ENCODE data around the gene POMZP3. TPM values are rescaled to one million over a fixed set of nuclear protein-coding genes. Genes with fewer than 3 reads are reported as not detected.
A peak's percentile ranks its signal among the peaks of the same experiment; 100 is the strongest.
"Not testable (repeated sequence)": the region's sequence is repeated elsewhere in the genome, so short reads cannot be mapped to it uniquely, and the experiment has no call there.

Gene POMZP3
- total RNA-seq: 10.9 and 11.9 TPM in 2 replicates
- long read RNA-seq, partial matches to known transcripts: 1 of 4 reads
- long read RNA-seq, other reads (novel, unspliced or antisense): 3 of 4 reads

GRCh38 chr7:76626989-76627642 is at the start of gene POMZP3:
Gene POMZP3 (minus strand): TSS chr7:76627279. CDS start chr7:76626064, 1,215 bp downstream.
- not testable (repeated sequence) for DNase-seq (ENCODE audit: low spot score, unreplicated experiment); H3K27me3 Mint-ChIP-seq; H3K4me1 Mint-ChIP-seq (ENCODE audit: low read depth); H3K9me3 Mint-ChIP-seq (ENCODE audit: low read depth); H3K36me3 Mint-ChIP-seq (ENCODE audit: insufficient read depth)
- Mint-ChIP-seq H3K4me3 (ENCODE audit: low read depth) (peak within 1 kb of the TSS; percentile 90), H3K27ac (peak within 1 kb of the TSS; percentile 99)

- not testable (repeated sequence) for H3K27me3 Mint-ChIP-seq
These were observed 48.7 kb upstream of the POMZP3 start for GRCh38 chr7:76675783-76676182.

GRCh38 chr7:76673346-76673745 is 46.3 kb upstream of the POMZP3 start:
- H3K9me3 Mint-ChIP-seq (ENCODE audit: low read depth); H3K4me3 Mint-ChIP-seq (ENCODE audit: low read depth); H3K27ac Mint-ChIP-seq; H3K36me3 Mint-ChIP-seq (ENCODE audit: insufficient read depth); H3K27me3 Mint-ChIP-seq; DNase-seq (ENCODE audit: low spot score, unreplicated experiment): not testable (repeated sequence)
- peaks cover 10% of the 10 kb centered on the region for H3K4me1 Mint-ChIP-seq (ENCODE audit: low read depth)

More at GRCh38 chr7:76675783-76676182, 48.7 kb upstream of the POMZP3 start:
- not testable (repeated sequence) for H3K4me3 Mint-ChIP-seq (ENCODE audit: low read depth); H3K9me3 Mint-ChIP-seq (ENCODE audit: low read depth); H3K27ac Mint-ChIP-seq; H3K36me3 Mint-ChIP-seq (ENCODE audit: insufficient read depth); DNase-seq (ENCODE audit: low spot score, unreplicated experiment)
- peaks cover 22% of the 10 kb centered on the region for H3K4me1 Mint-ChIP-seq (ENCODE audit: low read depth)

GRCh38 chr7:76659212-76659611 is 32.1 kb upstream of the POMZP3 start:
- not testable (repeated sequence) for H3K27me3 Mint-ChIP-seq; H3K9me3 Mint-ChIP-seq (ENCODE audit: low read depth); H3K36me3 Mint-ChIP-seq (ENCODE audit: insufficient read depth); H3K27ac Mint-ChIP-seq; H3K4me1 Mint-ChIP-seq (ENCODE audit: low read depth); H3K4me3 Mint-ChIP-seq (ENCODE audit: low read depth); DNase-seq (ENCODE audit: low spot score, unreplicated experiment)

- H3K4me3 Mint-ChIP-seq (ENCODE audit: low read depth); DNase-seq (ENCODE audit: low spot score, unreplicated experiment); H3K27ac Mint-ChIP-seq; H3K27me3 Mint-ChIP-seq; H3K4me1 Mint-ChIP-seq (ENCODE audit: low read depth); H3K36me3 Mint-ChIP-seq (ENCODE audit: insufficient read depth); H3K9me3 Mint-ChIP-seq (ENCODE audit: low read depth): not testable (repeated sequence)
These were observed 29.3 kb upstream of the POMZP3 start for GRCh38 chr7:76656425-76656824.

GRCh38 chr7:76642620-76643019 is 15.5 kb upstream of the POMZP3 start:
- not testable (repeated sequence) for H3K9me3 Mint-ChIP-seq (ENCODE audit: low read depth); H3K4me3 Mint-ChIP-seq (ENCODE audit: low read depth)

GRCh38 chr7:76637061-76637691 is 10.1 kb upstream of the POMZP3 start:
- not testable (repeated sequence) for H3K27me3 Mint-ChIP-seq; H3K36me3 Mint-ChIP-seq (ENCODE audit: insufficient read depth); H3K27ac Mint-ChIP-seq; H3K9me3 Mint-ChIP-seq (ENCODE audit: low read depth); H3K4me3 Mint-ChIP-seq (ENCODE audit: low read depth); H3K4me1 Mint-ChIP-seq (ENCODE audit: low read depth); DNase-seq (ENCODE audit: low spot score, unreplicated experiment)
- TF ChIP-seq CTCF (IDR thresholded peaks at IDR 0.05; ENCODE audit: unreplicated experiment): peak; percentile 64

More at GRCh38 chr7:76642620-76643019, 15.5 kb upstream of the POMZP3 start:
- H3K4me1 Mint-ChIP-seq (ENCODE audit: low read depth); H3K27me3 Mint-ChIP-seq; DNase-seq (ENCODE audit: low spot score, unreplicated experiment); H3K27ac Mint-ChIP-seq; H3K36me3 Mint-ChIP-seq (ENCODE audit: insufficient read depth): not testable (repeated sequence)

GRCh38 chr7:76626581-76626980 is 498 bp downstream of the POMZP3 start:
- DNase-seq (ENCODE audit: low spot score, unreplicated experiment); H3K4me1 Mint-ChIP-seq (ENCODE audit: low read depth); H3K27me3 Mint-ChIP-seq; H3K9me3 Mint-ChIP-seq (ENCODE audit: low read depth); H3K36me3 Mint-ChIP-seq (ENCODE audit: insufficient read depth): not testable (repeated sequence)
- Mint-ChIP-seq H3K27ac (peak overlapping the region; percentile 99), H3K4me3 (ENCODE audit: low read depth) (peak overlapping the region; percentile 90)

- not testable (repeated sequence) for H3K27ac Mint-ChIP-seq; H3K4me3 Mint-ChIP-seq (ENCODE audit: low read depth); H3K4me1 Mint-ChIP-seq (ENCODE audit: low read depth)
These were observed 7.5 kb downstream of the POMZP3 start for GRCh38 chr7:76619439-76620190.

GRCh38 chr7:76613783-76614182 is 13.3 kb downstream of the POMZP3 start:
- H3K36me3 Mint-ChIP-seq (ENCODE audit: insufficient read depth); H3K27me3 Mint-ChIP-seq; H3K4me1 Mint-ChIP-seq (ENCODE audit: low read depth); DNase-seq (ENCODE audit: low spot score, unreplicated experiment); H3K27ac Mint-ChIP-seq; H3K9me3 Mint-ChIP-seq (ENCODE audit: low read depth); H3K4me3 Mint-ChIP-seq (ENCODE audit: low read depth): not testable (repeated sequence)

More at GRCh38 chr7:76619439-76620190, 7.5 kb downstream of the POMZP3 start:
- H3K36me3 Mint-ChIP-seq (ENCODE audit: insufficient read depth); H3K9me3 Mint-ChIP-seq (ENCODE audit: low read depth); DNase-seq (ENCODE audit: low spot score, unreplicated experiment); H3K27me3 Mint-ChIP-seq: not testable (repeated sequence)

GRCh38 chr7:76612232-76612631 is 14.8 kb downstream of the POMZP3 start:
- not testable (repeated sequence) for H3K4me1 Mint-ChIP-seq (ENCODE audit: low read depth); DNase-seq (ENCODE audit: low spot score, unreplicated experiment); H3K9me3 Mint-ChIP-seq (ENCODE audit: low read depth); H3K27ac Mint-ChIP-seq; H3K4me3 Mint-ChIP-seq (ENCODE audit: low read depth); H3K36me3 Mint-ChIP-seq (ENCODE audit: insufficient read depth); H3K27me3 Mint-ChIP-seq

GRCh38 chr7:76609864-76610263 is 17.2 kb downstream of the POMZP3 start:
- H3K27me3 Mint-ChIP-seq; H3K4me1 Mint-ChIP-seq (ENCODE audit: low read depth); H3K27ac Mint-ChIP-seq; H3K9me3 Mint-ChIP-seq (ENCODE audit: low read depth); H3K36me3 Mint-ChIP-seq (ENCODE audit: insufficient read depth); H3K4me3 Mint-ChIP-seq (ENCODE audit: low read depth); DNase-seq (ENCODE audit: low spot score, unreplicated experiment): not testable (repeated sequence)

Data from progenitor cell of endocrine pancreas (in vitro differentiated cells).